Parathyroid adenoma (tissue), 2 donors: ENCODE results near the gene MAP3K5.

Source experiments
- H2AFZ ChIP-seq: fragments of 300-600 bp; sonication (generic); one replicate; pipeline ENCODE4 v1.7.0; 2017; ENCODE audit warnings: antibody characterized with exemption, mild to moderate bottlenecking
- H3K27ac ChIP-seq: fragments of 300-600 bp; sonication (generic); one replicate; pipeline ENCODE4 v1.7.0; 2017
- H3K27me3 ChIP-seq: fragments of 300-600 bp; sonication (generic); one replicate; pipeline ENCODE4 v1.7.0; 2017; ENCODE audit warnings: low read length; ENCODE audit not compliant: control insufficient read depth, insufficient read depth
- H3K36me3 ChIP-seq: fragments of 300-600 bp; sonication (generic); one replicate; pipeline ENCODE4 v1.7.0; 2017; ENCODE audit warnings: low read length; ENCODE audit not compliant: control insufficient read depth, insufficient read depth
- H3K4me1 ChIP-seq: fragments of 300-600 bp; sonication (generic); one replicate; pipeline ENCODE4 v1.7.0; 2017; ENCODE audit warnings: control low read depth
- H3K4me2 ChIP-seq: fragments of 300-600 bp; sonication (generic); one replicate; pipeline ENCODE4 v1.7.0; 2017; ENCODE audit warnings: low read length
- H3K4me3 ChIP-seq: fragments of 300-600 bp; sonication (generic); one replicate; pipeline ENCODE4 v1.7.0; 2017; ENCODE audit warnings: low read depth, low read length
- H3K79me2 ChIP-seq: fragments of 300-600 bp; sonication (generic); one replicate; pipeline ENCODE4 v1.7.0; 2017; ENCODE audit warnings: control low read depth
- H3K9ac ChIP-seq: fragments of 300-600 bp; sonication (generic); one replicate; pipeline ENCODE4 v1.7.0; 2017; ENCODE audit warnings: mild to moderate bottlenecking
- H3K9me3 ChIP-seq: fragments of 300-600 bp; sonication (generic); one replicate; pipeline ENCODE4 v1.7.0; 2017; ENCODE audit warnings: low read length; ENCODE audit not compliant: control insufficient read depth
- CTCF ChIP-seq: fragments of 300-600 bp; sonication (generic); IDR thresholded peaks from one replicate; pipeline ENCODE4 v1.7.0; 2017; ENCODE audit warnings: antibody characterized with exemption, mild to moderate bottlenecking
- donor health status: primary hyperparathyroidism.

MAP3K5 gene

GRCh38 chr6:136521911-136522310 is 270.4 kb downstream of the MAP3K5 start:
- no peak overlapping the region for H2AFZ ChIP-seq
- no peak overlapping the region for H3K9ac ChIP-seq

GRCh38 chr6:136521427-136521826 is 270.9 kb downstream of the MAP3K5 start:
- Histone ChIP-seq H3K79me2 (peaks cover 22% of the 10 kb centered on the region), H3K4me2 (no peak overlapping the region), H3K9ac (no peak overlapping the region), H3K36me3 (no peaks in the 10 kb centered on the region), H3K4me3 (no peak overlapping the region), H3K4me1 (peaks cover 22% of the 10 kb centered on the region), H3K27ac (no peak overlapping the region), H2AFZ (no peak overlapping the region), H3K9me3 (no peaks in the 10 kb centered on the region), H3K27me3 (no peaks in the 10 kb centered on the region)
- TF ChIP-seq CTCF = no peak

More at GRCh38 chr6:136521911-136522310, 270.4 kb downstream of the MAP3K5 start:
- peaks cover 25% of the 10 kb centered on the region for H3K4me1 ChIP-seq
- peaks cover 22% of the 10 kb centered on the region for H3K79me2 ChIP-seq
- H3K9me3 ChIP-seq = no peaks in the 10 kb centered on the region
- TF ChIP-seq CTCF = no peak
- no peaks in the 10 kb centered on the region for H3K36me3 ChIP-seq
- no peak overlapping the region for H3K4me3 ChIP-seq
- no peak overlapping the region for H3K4me2 ChIP-seq
- no peaks in the 10 kb centered on the region for H3K27me3 ChIP-seq
- no peak overlapping the region for H3K27ac ChIP-seq

- no peak overlapping the region for H2AFZ ChIP-seq
- H3K4me2 ChIP-seq = no peak overlapping the region
- no peak overlapping the region for H3K27ac ChIP-seq
- no peak for TF ChIP-seq CTCF
- H3K9me3 ChIP-seq = no peaks in the 10 kb centered on the region
- peaks cover 22% of the 10 kb centered on the region for H3K79me2 ChIP-seq
- no peak overlapping the region for H3K4me3 ChIP-seq
- H3K27me3 ChIP-seq = no peaks in the 10 kb centered on the region
- H3K4me1 ChIP-seq = peaks cover 19% of the 10 kb centered on the region
- no peak overlapping the region for H3K9ac ChIP-seq
- H3K36me3 ChIP-seq = no peaks in the 10 kb centered on the region
Measured at GRCh38 chr6:136520517-136520916, 271.8 kb downstream of the MAP3K5 start.

GRCh38 chr6:136517582-136517981 is 274.7 kb downstream of the MAP3K5 start:
- Histone ChIP-seq H3K27ac (no peak overlapping the region), H3K9ac (no peak overlapping the region), H3K9me3 (no peaks in the 10 kb centered on the region), H2AFZ (no peak overlapping the region), H3K79me2 (peaks cover 20% of the 10 kb centered on the region), H3K4me1 (peaks cover 19% of the 10 kb centered on the region), H3K36me3 (no peaks in the 10 kb centered on the region), H3K4me3 (no peak overlapping the region), H3K27me3 (no peaks in the 10 kb centered on the region), H3K4me2 (no peak overlapping the region)
- TF ChIP-seq CTCF = no peak

- Histone ChIP-seq H2AFZ (no peak overlapping the region), H3K36me3 (no peaks in the 10 kb centered on the region), H3K27me3 (no peaks in the 10 kb centered on the region), H3K9ac (no peak overlapping the region), H3K4me2 (no peak overlapping the region), H3K4me1 (peaks cover 23% of the 10 kb centered on the region), H3K79me2 (peaks cover 18% of the 10 kb centered on the region), H3K4me3 (no peak overlapping the region), H3K9me3 (no peaks in the 10 kb centered on the region), H3K27ac (no peak overlapping the region)
- no peak for TF ChIP-seq CTCF
Measured at GRCh38 chr6:136517002-136517401, 275.3 kb downstream of the MAP3K5 start.
